Measurements from ENCODE around the gene ZSCAN2. TPM values are rescaled to one million over a fixed set of nuclear protein-coding genes. Genes with fewer than 3 reads are reported as not detected.

The ZSCAN2 gene
- total and polyA plus RNA-seq, 2 of the 4 experiments (the other 2 are of a cell fraction): 10.4 to 18.3 TPM

DNA sequence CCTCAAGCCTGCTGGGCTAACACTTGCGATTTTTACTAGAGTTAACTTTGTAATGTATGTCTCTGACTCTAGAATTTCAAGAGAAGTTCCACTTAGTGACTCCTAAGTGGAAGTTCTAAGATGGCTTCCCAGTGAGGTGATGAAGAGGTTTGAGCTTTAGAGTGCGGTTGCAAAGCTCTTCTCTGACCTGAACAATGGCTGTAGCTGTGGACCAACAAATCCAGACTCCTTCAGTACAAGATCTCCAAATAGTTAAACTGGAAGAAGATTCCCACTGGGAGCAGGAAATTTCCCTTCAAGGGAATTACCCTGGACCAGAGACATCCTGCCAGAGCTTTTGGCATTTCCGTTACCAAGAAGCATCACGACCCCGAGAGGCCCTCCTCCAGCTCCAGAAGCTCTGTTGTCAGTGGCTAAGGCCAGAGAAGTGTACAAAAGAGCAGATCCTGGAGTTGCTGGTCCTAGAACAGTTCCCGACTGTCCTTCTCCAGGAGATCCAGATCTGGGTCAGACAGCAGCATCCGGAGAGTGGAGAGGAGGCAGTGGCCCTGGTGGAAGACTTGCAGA is 31.0 kb downstream of the ZSCAN2 start:
- Histone ChIP-seq H3K4me2 (ENCODE audit: low read depth, low read length) (peak overlapping the region; percentile 91), H3K79me1 (ENCODE audit: low read depth in 1 of 2, low read length in 2 of 2) (peaks cover 21 to 38% of the 10 kb centered on the region in 2 experiments), H3K4me1 (ENCODE audit: control insufficient read depth, insufficient read depth, low read length) (peaks cover 11% of the 10 kb centered on the region), H3K9ac (ENCODE audit: low read depth, low read length) (peak overlapping the region; percentile 81), H2AK5ac (ENCODE audit: low read depth, low read length) (peak overlapping the region; percentile 35), H3K14ac (replicated peaks; ENCODE audit: low read depth, low read length) (peak overlapping the region; percentile 91), H4K5ac (ENCODE audit: low read depth, low read length) (peak overlapping the region; percentile 96), H4K91ac (ENCODE audit: insufficient read depth, low read depth, low read length) (peak overlapping the region; percentile 77), H2AFZ (replicated peaks; ENCODE audit: low read length, poor library complexity) (peak overlapping the region; percentile 95), H3K18ac (ENCODE audit: low read depth, low read length) (peak overlapping the region; percentile 79), H3K4me3 (ENCODE audit: insufficient read depth, low read depth, low read length) (peak overlapping the region; percentile 81), H4K8ac (ENCODE audit: low read depth in 2 of 2, low read length in 2 of 2) (peak overlapping the region; percentile 97 to 98), H3K9me3 (ENCODE audit: control insufficient read depth, insufficient read depth, low read length) (no peaks in the 10 kb centered on the region), H2BK20ac (ENCODE audit: low read depth, low read length) (no peak overlapping the region), H3K36me3 (ENCODE audit: control insufficient read depth, insufficient read depth, low read length) (peaks cover 6% of the 10 kb centered on the region), H3K23ac (ENCODE audit: low read depth, low read length) (peak overlapping the region; percentile 55), H3K27me3 (ENCODE audit: control insufficient read depth, insufficient read depth, low read length) (no peaks in the 10 kb centered on the region), H2BK15ac (ENCODE audit: low read depth, low read length) (no peak overlapping the region; the same call in 2 of the 3 replicates), H3K27ac (ENCODE audit: insufficient read depth, low read length) (peak overlapping the region; percentile 87), H3K9me1 (ENCODE audit: insufficient read depth, low read length) (peaks cover 16% of the 10 kb centered on the region), H2BK5ac (ENCODE audit: low read depth, low read length, poor library complexity, severe bottlenecking) (peak overlapping the region; percentile 84), H2AK9ac (replicated peaks; ENCODE audit: low read depth, low read length, poor library complexity) (peak overlapping the region; percentile 63), H3K4ac (ENCODE audit: low read depth, low read length) (peak overlapping the region; percentile 93), H4K20me1 (ENCODE audit: insufficient read depth, low read length) (peaks cover 7% of the 10 kb centered on the region; the same call in 1 of the 2 replicates), H3K56ac (ENCODE audit: extremely low read depth, insufficient read depth, low read length) (peak overlapping the region; percentile 75; the same call in 1 of the 2 replicates), H2BK120ac (ENCODE audit: low read depth, low read length) (peak overlapping the region; percentile 39)
- CTCF ChIA-PET: interaction anchor here (1.2 to 1.5 kb wide), 2 partner anchors 32 to 44 kb away, joined by 3 to 5 read pairs; no protein-coding TSS in a partner anchor
- TF ChIP-seq, protein P1, sequence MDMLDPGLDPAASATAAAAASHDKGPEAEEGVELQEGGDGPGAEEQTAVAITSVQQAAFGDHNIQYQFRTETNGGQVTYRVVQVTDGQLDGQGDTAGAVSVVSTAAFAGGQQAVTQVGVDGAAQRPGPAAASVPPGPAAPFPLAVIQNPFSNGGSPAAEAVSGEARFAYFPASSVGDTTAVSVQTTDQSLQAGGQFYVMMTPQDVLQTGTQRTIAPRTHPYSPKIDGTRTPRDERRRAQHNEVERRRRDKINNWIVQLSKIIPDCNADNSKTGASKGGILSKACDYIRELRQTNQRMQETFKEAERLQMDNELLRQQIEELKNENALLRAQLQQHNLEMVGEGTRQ (IDR thresholded peaks at IDR 0.05; ENCODE audit: low read depth, low read length): no peak
- TF ChIP-seq MAFK (IDR thresholded peaks at IDR 0.05; ENCODE audit: low read depth, low read length) (no peak), RCOR1 (IDR thresholded peaks at IDR 0.05; ENCODE audit: insufficient replicate concordance, low read length) (no peak), BHLHE40 (IDR thresholded peaks at IDR 0.05; ENCODE audit: low read depth, low read length) (no peak), FOS (IDR thresholded peaks at IDR 0.05; ENCODE audit: low read depth, low read length) (no peak), SMC3 (IDR thresholded peaks at IDR 0.05; ENCODE audit: low read depth, low read length) (no peak), MXI1 (IDR thresholded peaks at IDR 0.05; ENCODE audit: borderline replicate concordance, low read depth, low read length) (no peak), POLR2A (IDR thresholded peaks at IDR 0.05; ENCODE audit: low read depth, low read length) (no peak)
- WGBS, 2 experiments (ENCODE audit: extremely low coverage in 2 of 2, insufficient read length in 1 of 2): 83% methylated on average over 1 of the region's 7 CpGs; no CpG with 5 or more reads in 1 of the 2 experiments
- in situ Hi-C loops (cut with MboI; ENCODE audit: low sequenced_read_pairs) (no loop called here), intact Hi-C loops (cut with micrococcal nuclease) (loop anchor here (2.0 to 10.0 kb wide), 2 partner anchors 31 to 47 kb away; partner anchors contain the start of gene ZSCAN2), dilution Hi-C loops (cut with HindIII; ENCODE audit: low sequenced_read_pairs, unreplicated experiment) (no loop called here)
- BruUV-seq (replicated peaks): TSS peak; percentile 74
- POLR2A ChIA-PET (ENCODE audit: unreplicated experiment): interaction anchor here (1.1 kb wide), 1 partner anchor 22 kb away, joined by 3 read pairs; no protein-coding TSS in a partner anchor
- ATAC-seq (ENCODE audit: low read depth) (peak; percentile 1; the same call in 1 of the 2 replicates), DNase-seq (peak; percentile 14)

Measured in IMR-90 (cell line).